Thyroid gland (tissue), 4 donors: ENCODE results near the gene SNX14.

Source experiments
- POLR2A ChIP-seq, 2 donors: fragments of 450-650 bp; IDR thresholded peaks; one replicate each; pipeline ENCODE4 v1.6.1; 2017; ENCODE audit warnings: antibody characterized with exemption in 2 of 2, mild to moderate bottlenecking in 2 of 2, moderate library complexity in 1 of 2
- TF ChIP-seq, protein P1 (sequence below), 6 experiments: fragments of 200-600 bp in 3 of 6; fragments of 450-650 bp in 3 of 6; sonication (generic) in 3 of 6; IDR thresholded peaks; one replicate each; pipeline ENCODE4 v1.5.1; 2016 to 2019; ENCODE audit warnings: antibody characterized with exemption in 6 of 6, mild to moderate bottlenecking in 2 of 6, inconsistent platforms in 1 of 6, moderate library complexity in 1 of 6

DNA sequence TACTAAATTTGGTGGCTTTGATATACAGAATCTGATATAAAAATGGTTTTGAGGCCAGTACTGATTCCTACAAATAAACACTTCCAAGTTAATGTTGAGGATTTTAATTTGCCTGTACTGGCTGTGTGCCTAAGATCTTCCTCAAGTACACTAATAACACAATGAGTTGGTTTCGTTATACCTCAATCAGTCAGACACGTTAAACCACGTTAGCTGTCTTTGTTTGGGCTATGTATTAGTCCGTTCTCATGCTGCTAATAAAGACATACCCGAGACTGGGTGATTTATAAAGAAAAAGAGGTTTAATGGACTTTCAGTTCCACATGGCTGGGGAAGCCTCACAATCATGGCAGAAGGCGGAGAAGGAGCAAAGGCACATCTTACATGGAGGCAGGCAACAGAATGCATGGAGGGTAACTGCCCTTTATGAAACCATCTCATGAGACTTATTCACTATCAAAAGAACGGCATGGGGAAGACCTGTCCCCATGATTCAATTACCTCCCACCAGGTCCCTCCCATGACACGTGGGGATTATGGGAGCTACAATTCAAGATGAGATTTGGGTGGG lies 97.6 kb downstream of the SNX14 start:
- TF ChIP-seq, protein P1, sequence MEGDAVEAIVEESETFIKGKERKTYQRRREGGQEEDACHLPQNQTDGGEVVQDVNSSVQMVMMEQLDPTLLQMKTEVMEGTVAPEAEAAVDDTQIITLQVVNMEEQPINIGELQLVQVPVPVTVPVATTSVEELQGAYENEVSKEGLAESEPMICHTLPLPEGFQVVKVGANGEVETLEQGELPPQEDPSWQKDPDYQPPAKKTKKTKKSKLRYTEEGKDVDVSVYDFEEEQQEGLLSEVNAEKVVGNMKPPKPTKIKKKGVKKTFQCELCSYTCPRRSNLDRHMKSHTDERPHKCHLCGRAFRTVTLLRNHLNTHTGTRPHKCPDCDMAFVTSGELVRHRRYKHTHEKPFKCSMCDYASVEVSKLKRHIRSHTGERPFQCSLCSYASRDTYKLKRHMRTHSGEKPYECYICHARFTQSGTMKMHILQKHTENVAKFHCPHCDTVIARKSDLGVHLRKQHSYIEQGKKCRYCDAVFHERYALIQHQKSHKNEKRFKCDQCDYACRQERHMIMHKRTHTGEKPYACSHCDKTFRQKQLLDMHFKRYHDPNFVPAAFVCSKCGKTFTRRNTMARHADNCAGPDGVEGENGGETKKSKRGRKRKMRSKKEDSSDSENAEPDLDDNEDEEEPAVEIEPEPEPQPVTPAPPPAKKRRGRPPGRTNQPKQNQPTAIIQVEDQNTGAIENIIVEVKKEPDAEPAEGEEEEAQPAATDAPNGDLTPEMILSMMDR (IDR thresholded peaks at IDR 0.05): no peak
- no peak for TF ChIP-seq POLR2A (IDR thresholded peaks at IDR 0.05)
